CD4-positive, alpha-beta T cell (primary cell): ENCODE results near the gene FBXL17. TPM values are rescaled to one million over a fixed set of nuclear protein-coding genes. Genes with fewer than 3 reads are reported as not detected.

ENCODE experiments used
- ATAC-seq: fragments of 200-7000 bp; cut with Tn5 transposase; one replicate; pipeline ENCODE4 v1.10.0; 2022; ENCODE audit warnings: mild to moderate bottlenecking; ENCODE audit not compliant: poor library complexity
- CTCF ChIA-PET: fragments of 350-600 bp; sonication (Branson Sonifier 250); formaldehyde crosslinking; loops from one replicate; lab custom pipeline; 2021; ENCODE audit warnings: antibody characterized with exemption, inconsistent platforms; lab: Charles Lee
- POLR2A ChIA-PET: fragments of 350-600 bp; sonication (Branson Sonifier 250); formaldehyde crosslinking; loops from one replicate; lab custom pipeline; 2021; ENCODE audit warnings: antibody characterized with exemption, inconsistent platforms; lab: Charles Lee
- DNase-seq, 14 experiments: peaks; one replicate each; pipeline ENCODE4 v3.0.0-alpha.2; 2013 to 2020; ENCODE audit warnings: mixed read lengths in 2 of 14
- H3K27ac ChIP-seq, 2 donors: one replicate each; pipeline versions ENCODE4 v1.5.1 to v1.7.0; 2013; ENCODE audit warnings: low read length in 2 of 2, low read depth in 1 of 2, mild to moderate bottlenecking in 1 of 2
- H3K27me3 ChIP-seq, 2 experiments: 1 replicate in 1 of 2; 2 replicates in 1 of 2; pipeline versions ENCODE4 v1.6.1 to v1.7.0; 2013; ENCODE audit warnings: low read length in 2 of 2, control low read depth in 1 of 2, mild to moderate bottlenecking in 1 of 2, moderate library complexity in 1 of 2; ENCODE audit not compliant: insufficient read depth in 2 of 2, control insufficient read depth in 1 of 2
- H3K36me3 ChIP-seq: one replicate; pipeline ENCODE4 v1.6.1; 2013; ENCODE audit warnings: low read length, control low read depth; ENCODE audit not compliant: insufficient read depth
- H3K4me1 ChIP-seq: one replicate; pipeline ENCODE4 v1.6.1; 2013; ENCODE audit warnings: low read length, control low read depth; ENCODE audit not compliant: insufficient read depth
- H3K4me3 ChIP-seq: one replicate; pipeline ENCODE4 v1.5.1; 2013; ENCODE audit warnings: mild to moderate bottlenecking, low read length, moderate library complexity
- H3K9me3 ChIP-seq, 2 experiments: 1 replicate in 1 of 2; 2 replicates in 1 of 2; pipeline versions ENCODE4 v1.6.1 to v1.7.0; 2013; ENCODE audit warnings: low read length in 2 of 2, mild to moderate bottlenecking in 2 of 2, control low read depth in 1 of 2, moderate library complexity in 1 of 2; ENCODE audit not compliant: control insufficient read depth in 1 of 2, insufficient read depth in 1 of 2
- H3K27ac Mint-ChIP-seq: one replicate; pipeline ENCODE4 v1.8.0; 2020; ENCODE audit warnings: mixed read lengths
- H3K27me3 Mint-ChIP-seq: one replicate; pipeline ENCODE4 v1.8.0; 2021; ENCODE audit warnings: mixed read lengths
- H3K36me3 Mint-ChIP-seq: one replicate; pipeline ENCODE4 v1.8.0; 2021; ENCODE audit warnings: low read depth, mixed read lengths
- H3K4me1 Mint-ChIP-seq: one replicate; pipeline ENCODE4 v1.8.0; 2021; ENCODE audit warnings: low read depth, mixed read lengths
- H3K4me3 Mint-ChIP-seq: one replicate; pipeline ENCODE4 v1.8.0; 2020; ENCODE audit warnings: mild to moderate bottlenecking, mixed read lengths
- H3K9me3 Mint-ChIP-seq: one replicate; pipeline ENCODE4 v1.8.0; 2020; ENCODE audit warnings: mixed read lengths
- CTCF ChIP-seq: fragments of 200-600 bp; IDR thresholded peaks from one replicate; pipeline ENCODE4 v1.8.0; 2022; ENCODE audit warnings: antibody characterized with exemption, mild to moderate bottlenecking
- intact Hi-C, 2 experiments: fragments of 100-400 bp; cut with DNase I in 1 of 2; cut with micrococcal nuclease in 1 of 2; formaldehyde crosslinking; loops; one replicate each; pipeline versions ENCODE4 v1.15.1 to v1.9.0; 2023 to 2025; cut with DNase I, micrococcal nuclease
- total RNA-seq, 174 experiments: library from RNA in 2 of 174; stranded (reverse) in 2 of 174; gene quantifications; one replicate each; pipeline ENCODE4 v1.2.3 and lab custom pipeline; 2021 to 2026

FBXL17 gene
- total RNA-seq, 2 experiments from 2014 or later: 17.9 to 21.1 TPM

- H3K27ac Mint-ChIP-seq: no peak overlapping the region
- H3K36me3 Mint-ChIP-seq: peaks cover 73% of the 10 kb centered on the region
These were observed 165.0 kb downstream of the FBXL17 start for GRCh38 chr5:108216890-108217289.

GRCh38 chr5:108214857-108215256, 167.0 kb downstream of the FBXL17 start:
- no peak overlapping the region for H3K27ac Mint-ChIP-seq
- ChIA-PET CTCF (no interaction called here), POLR2A (no interaction called here)
- Histone ChIP-seq H3K4me1 (no peaks in the 10 kb centered on the region), H3K9me3 (peaks cover 0 to 20% of the 10 kb centered on the region in 2 experiments), H3K27me3 (no peaks in the 10 kb centered on the region), H3K36me3 (peaks cover 3% of the 10 kb centered on the region), H3K27ac (no peak overlapping the region), H3K4me3 (no peak overlapping the region)
- peaks cover 53% of the 10 kb centered on the region for H3K36me3 Mint-ChIP-seq
- no peak overlapping the region for H3K4me3 Mint-ChIP-seq
- no peak for TF ChIP-seq CTCF
- H3K9me3 Mint-ChIP-seq: peaks cover 7% of the 10 kb centered on the region
- no peak for DNase-seq
- ATAC-seq: no peak
- H3K4me1 Mint-ChIP-seq: no peaks in the 10 kb centered on the region
- H3K27me3 Mint-ChIP-seq: no peaks in the 10 kb centered on the region
- intact Hi-C loops: no loop called here

More at GRCh38 chr5:108216890-108217289, 165.0 kb downstream of the FBXL17 start:
- ChIA-PET POLR2A (no interaction called here), CTCF (no interaction called here)
- peaks cover 7% of the 10 kb centered on the region for H3K9me3 Mint-ChIP-seq
- ATAC-seq (no peak), DNase-seq (no peak)
- Histone ChIP-seq H3K36me3 (peaks cover 3% of the 10 kb centered on the region), H3K27me3 (no peaks in the 10 kb centered on the region), H3K9me3 (peaks cover 0 to 20% of the 10 kb centered on the region in 2 experiments), H3K4me1 (no peaks in the 10 kb centered on the region), H3K27ac (no peak overlapping the region), H3K4me3 (no peak overlapping the region)
- H3K4me1 Mint-ChIP-seq: no peaks in the 10 kb centered on the region
- H3K27me3 Mint-ChIP-seq: no peaks in the 10 kb centered on the region
- intact Hi-C loops: no loop called here
- H3K4me3 Mint-ChIP-seq: no peak overlapping the region
- no peak for TF ChIP-seq CTCF

GRCh38 chr5:108212775-108213346, 169.0 kb downstream of the FBXL17 start:
- Mint-ChIP-seq H3K9me3 (peaks cover 7% of the 10 kb centered on the region), H3K4me3 (no peak overlapping the region), H3K27me3 (no peaks in the 10 kb centered on the region), H3K27ac (no peak overlapping the region), H3K4me1 (no peaks in the 10 kb centered on the region), H3K36me3 (peaks cover 35% of the 10 kb centered on the region)
- no peak overlapping the region for H3K27ac ChIP-seq
- intact Hi-C loops: no loop called here
- no peaks in the 10 kb centered on the region for H3K27me3 ChIP-seq
- POLR2A ChIA-PET: no interaction called here
- CTCF ChIA-PET: no interaction called here
- H3K36me3 ChIP-seq: peaks cover 3% of the 10 kb centered on the region
- no peak for TF ChIP-seq CTCF
- DNase-seq (no peak), ATAC-seq (no peak)
- H3K9me3 ChIP-seq: peaks cover 0 to 15% of the 10 kb centered on the region in 2 experiments
- H3K4me1 ChIP-seq: no peaks in the 10 kb centered on the region
- no peak overlapping the region for H3K4me3 ChIP-seq
